Measurements from ENCODE around the gene PERM1. TPM values are rescaled to one million over a fixed set of nuclear protein-coding genes. Genes with fewer than 3 reads are reported as not detected.

Gene PERM1
- total and polyA plus RNA-seq, 2 of the 13 experiments (the other 11 are each of a cell fraction or from before 2014, with no cell fraction given): 0.04 to 0.29 TPM

- TF ChIP-seq PAXIP1 (CRISPR knock-in tag; conservative IDR thresholded peaks at IDR 0.05) (no peak), SYNCRIP (IDR thresholded peaks at IDR 0.05; ENCODE audit: insufficient read depth, low read depth, low read length) (no peak), RBAK (CRISPR knock-in tag; IDR thresholded peaks at IDR 0.05) (no peak), GABPB1 (CRISPR knock-in tag; IDR thresholded peaks at IDR 0.05) (no peak), CREB1 (IDR thresholded peaks at IDR 0.05) (no peak), CREB1 (CRISPR knock-in tag; IDR thresholded peaks at IDR 0.05) (no peak), ZBTB39 (CRISPR knock-in tag; IDR thresholded peaks at IDR 0.05) (no peak), NCOA5 (CRISPR knock-in tag; IDR thresholded peaks at IDR 0.05) (no peak), TAF15 (IDR thresholded peaks at IDR 0.05; ENCODE audit: low read depth, low read length, poor library complexity, severe bottlenecking) (no peak), HMGXB4 (CRISPR knock-in tag; IDR thresholded peaks at IDR 0.05; ENCODE audit: borderline replicate concordance in 1 of 2, low read depth in 1 of 2) (peak in 1 of 2 experiments; percentile 23; a peak in 1 of 4 replicates), ZNF101 (CRISPR knock-in tag; IDR thresholded peaks at IDR 0.05; ENCODE audit: borderline replicate concordance, low read depth) (no peak), PHF5A (CRISPR knock-in tag; IDR thresholded peaks at IDR 0.05; ENCODE audit: low read depth, unreplicated experiment) (no peak), ZNF678 (CRISPR knock-in tag; IDR thresholded peaks at IDR 0.05) (no peak), ZNF564 (CRISPR knock-in tag; IDR thresholded peaks at IDR 0.05) (no peak), TBX3 (IDR thresholded peaks at IDR 0.05; ENCODE audit: borderline replicate concordance) (no peak), ZNF816 (CRISPR knock-in tag; IDR thresholded peaks at IDR 0.05; ENCODE audit: borderline replicate concordance) (no peak), ARNT (IDR thresholded peaks at IDR 0.05) (no peak), ZNF512 (CRISPR knock-in tag; IDR thresholded peaks at IDR 0.05) (peak; percentile 88), ZNF546 (CRISPR knock-in tag; conservative IDR thresholded peaks at IDR 0.05) (no peak), REXO4 (CRISPR knock-in tag; IDR thresholded peaks at IDR 0.05; ENCODE audit: borderline replicate concordance) (no peak), IKZF4 (CRISPR knock-in tag; IDR thresholded peaks at IDR 0.05; ENCODE audit: borderline replicate concordance, low read depth, not compliant biosample characterization) (no peak)
Measured at GRCh38 chr1:983798-984475, 2.0 kb upstream of the PERM1 start (continued).
